Esophagus muscularis mucosa (tissue), 4 donors: ENCODE data around the gene GLCCI1.

ENCODE experiments used
- EP300 ChIP-seq: sonication (generic); formaldehyde crosslinking; IDR thresholded peaks from one replicate; pipeline ENCODE4 v1.6.1; 2017; ENCODE audit warnings: antibody characterized with exemption
- POLR2A ChIP-seq: fragments of 450-650 bp; IDR thresholded peaks from one replicate; pipeline ENCODE4 v1.6.1; 2017; ENCODE audit warnings: antibody characterized with exemption, moderate library complexity, mild to moderate bottlenecking, low read depth
- TF ChIP-seq, protein P1 (sequence below), 3 experiments: fragments of 200-600 bp in 2 of 3; fragments of 450-650 bp in 1 of 3; sonication (generic) in 2 of 3; IDR thresholded peaks; one replicate each; pipeline ENCODE4 v1.5.1; 2017 to 2019; ENCODE audit warnings: antibody characterized with exemption in 3 of 3, mild to moderate bottlenecking in 2 of 3, moderate library complexity in 1 of 3

DNA sequence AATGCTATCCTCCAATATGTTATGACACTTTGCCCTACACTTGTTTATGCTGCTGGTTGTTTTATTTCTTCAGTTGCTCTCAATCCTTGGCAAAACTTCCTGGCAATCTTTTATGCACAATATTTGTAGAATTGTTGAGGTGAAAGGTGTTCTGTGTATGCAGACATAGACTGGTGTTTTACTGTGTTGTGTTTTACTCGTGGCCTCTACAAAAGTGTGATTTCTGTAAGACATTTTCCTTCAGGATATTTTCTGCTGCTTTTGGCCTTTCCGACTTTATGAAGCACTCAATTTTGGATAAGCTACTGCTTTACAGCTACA is 21.8 kb downstream of the GLCCI1 start:
- TF ChIP-seq, protein P1, sequence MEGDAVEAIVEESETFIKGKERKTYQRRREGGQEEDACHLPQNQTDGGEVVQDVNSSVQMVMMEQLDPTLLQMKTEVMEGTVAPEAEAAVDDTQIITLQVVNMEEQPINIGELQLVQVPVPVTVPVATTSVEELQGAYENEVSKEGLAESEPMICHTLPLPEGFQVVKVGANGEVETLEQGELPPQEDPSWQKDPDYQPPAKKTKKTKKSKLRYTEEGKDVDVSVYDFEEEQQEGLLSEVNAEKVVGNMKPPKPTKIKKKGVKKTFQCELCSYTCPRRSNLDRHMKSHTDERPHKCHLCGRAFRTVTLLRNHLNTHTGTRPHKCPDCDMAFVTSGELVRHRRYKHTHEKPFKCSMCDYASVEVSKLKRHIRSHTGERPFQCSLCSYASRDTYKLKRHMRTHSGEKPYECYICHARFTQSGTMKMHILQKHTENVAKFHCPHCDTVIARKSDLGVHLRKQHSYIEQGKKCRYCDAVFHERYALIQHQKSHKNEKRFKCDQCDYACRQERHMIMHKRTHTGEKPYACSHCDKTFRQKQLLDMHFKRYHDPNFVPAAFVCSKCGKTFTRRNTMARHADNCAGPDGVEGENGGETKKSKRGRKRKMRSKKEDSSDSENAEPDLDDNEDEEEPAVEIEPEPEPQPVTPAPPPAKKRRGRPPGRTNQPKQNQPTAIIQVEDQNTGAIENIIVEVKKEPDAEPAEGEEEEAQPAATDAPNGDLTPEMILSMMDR (IDR thresholded peaks at IDR 0.05) = no peak
- no peak for TF ChIP-seq POLR2A
- TF ChIP-seq EP300 = no peak
